DOHH2 (cell line): ENCODE data around the gene CUBN.

Experiments used
- H3F3A ChIP-seq: fragments of 200-600 bp; sonication (generic), shearing (Covaris generic); 2 replicates; pipeline ENCODE4 v1.6.0; 2016; ENCODE audit warnings: antibody characterized with exemption, mild to moderate bottlenecking; ENCODE audit not compliant: control insufficient read depth, insufficient read depth
- H3K27ac ChIP-seq: fragments of 200-600 bp; sonication (generic); 2 replicates; pipeline ENCODE4 v1.5.1; 2014; ENCODE audit warnings: low read depth, mild to moderate bottlenecking, low read length, moderate library complexity
- H3K27me3 ChIP-seq: fragments of 200-600 bp; sonication (generic); 2 replicates; pipeline ENCODE4 v1.6.1; 2014; ENCODE audit warnings: mild to moderate bottlenecking, low read length, mixed read lengths; ENCODE audit not compliant: control insufficient read depth
- H3K36me3 ChIP-seq: fragments of 200-600 bp; sonication (generic); 2 replicates; pipeline ENCODE4 v1.6.1; 2014; ENCODE audit warnings: mild to moderate bottlenecking, low read length, moderate library complexity, mixed read lengths; ENCODE audit not compliant: control insufficient read depth
- H3K4me1 ChIP-seq: fragments of 200-600 bp; sonication (generic); 2 replicates; pipeline ENCODE4 v1.6.1; 2014; ENCODE audit warnings: mild to moderate bottlenecking, low read length, mixed read lengths; ENCODE audit not compliant: control insufficient read depth
- H3K4me2 ChIP-seq: fragments of 200-600 bp; sonication (generic); 2 replicates; pipeline ENCODE4 v1.6.0; 2014; ENCODE audit warnings: mild to moderate bottlenecking, low read length, moderate library complexity
- H3K4me3 ChIP-seq: fragments of 200-600 bp; sonication (generic); 2 replicates; pipeline ENCODE4 v1.5.1; 2014; ENCODE audit warnings: mild to moderate bottlenecking, low read length, mixed read lengths
- H3K79me2 ChIP-seq: fragments of 200-600 bp; sonication (generic); 2 replicates; pipeline ENCODE4 v1.6.1; 2014; ENCODE audit warnings: mild to moderate bottlenecking, low read length, mixed read lengths; ENCODE audit not compliant: control insufficient read depth
- H3K9me2 ChIP-seq: fragments of 200-600 bp; sonication (generic); replicated peaks from 2 replicates; pipeline ENCODE4 v1.6.1; 2014; ENCODE audit warnings: mild to moderate bottlenecking, low read length, mixed read lengths; ENCODE audit not compliant: control insufficient read depth
- H3K9me3 ChIP-seq: fragments of 200-600 bp; sonication (generic); 2 replicates; pipeline ENCODE4 v1.6.1; 2014; ENCODE audit warnings: antibody characterized with exemption, low read length, mixed read lengths; ENCODE audit not compliant: control insufficient read depth, insufficient read depth
- H4K20me1 ChIP-seq: fragments of 200-600 bp; sonication (generic); 2 replicates; pipeline ENCODE4 v1.6.0; 2014; ENCODE audit warnings: low read depth, mild to moderate bottlenecking, antibody characterized with exemption, low read length, moderate library complexity; ENCODE audit not compliant: control insufficient read depth, insufficient read depth
- CTCF ChIP-seq: fragments of 200-600 bp; sonication (generic); IDR thresholded peaks from one replicate; pipeline ENCODE4 v1.5.1; 2014; ENCODE audit warnings: antibody characterized with exemption, mild to moderate bottlenecking, low read depth, low read length; ENCODE audit not compliant: poor library complexity, severe bottlenecking
- EZH2phosphoT487 ChIP-seq: fragments of 200-600 bp; sonication (generic); IDR thresholded peaks from 2 replicates; pipeline ENCODE4 v1.6.1; 2017; ENCODE audit warnings: borderline replicate concordance, mild to moderate bottlenecking, antibody characterized with exemption, low read length, moderate library complexity, mixed read lengths

CUBN gene

GRCh38 chr10:16905320-16905719 is 224.3 kb downstream of the CUBN start:
- Histone ChIP-seq H4K20me1 (no peaks in the 10 kb centered on the region), H3K79me2 (no peaks in the 10 kb centered on the region), H3K27me3 (no peaks in the 10 kb centered on the region), H3F3A (no peaks in the 10 kb centered on the region), H3K36me3 (no peaks in the 10 kb centered on the region), H3K9me3 (no peaks in the 10 kb centered on the region), H3K4me3 (no peak overlapping the region), H3K27ac (no peak overlapping the region), H3K4me1 (no peaks in the 10 kb centered on the region), H3K9me2 (no peaks in the 10 kb centered on the region), H3K4me2 (no peak overlapping the region)
- TF ChIP-seq CTCF (no peak), EZH2phosphoT487 (no peak)

GRCh38 chr10:16904639-16905061 is 225.0 kb downstream of the CUBN start:
- no peaks in the 10 kb centered on the region for H3K36me3 ChIP-seq
- no peaks in the 10 kb centered on the region for H3K27me3 ChIP-seq
- H3K79me2 ChIP-seq: no peaks in the 10 kb centered on the region
- H3K9me2 ChIP-seq: no peaks in the 10 kb centered on the region
- no peak overlapping the region for H3K27ac ChIP-seq
- TF ChIP-seq EZH2phosphoT487: no peak
- TF ChIP-seq CTCF: no peak
- H4K20me1 ChIP-seq: no peaks in the 10 kb centered on the region
- H3K4me3 ChIP-seq: no peak overlapping the region
- H3K4me2 ChIP-seq: no peak overlapping the region
- no peaks in the 10 kb centered on the region for H3F3A ChIP-seq
- no peaks in the 10 kb centered on the region for H3K4me1 ChIP-seq
- H3K9me3 ChIP-seq: no peaks in the 10 kb centered on the region

- H3K9me3 ChIP-seq: no peaks in the 10 kb centered on the region
- no peaks in the 10 kb centered on the region for H3K27me3 ChIP-seq
- H3K4me3 ChIP-seq: no peak overlapping the region
- no peaks in the 10 kb centered on the region for H4K20me1 ChIP-seq
- H3F3A ChIP-seq: no peaks in the 10 kb centered on the region
- no peak overlapping the region for H3K4me2 ChIP-seq
- H3K27ac ChIP-seq: no peak overlapping the region
- H3K36me3 ChIP-seq: no peaks in the 10 kb centered on the region
- H3K9me2 ChIP-seq: no peaks in the 10 kb centered on the region
- no peaks in the 10 kb centered on the region for H3K79me2 ChIP-seq
- no peaks in the 10 kb centered on the region for H3K4me1 ChIP-seq
- no peak for TF ChIP-seq EZH2phosphoT487
- no peak for TF ChIP-seq CTCF
These were observed 225.6 kb downstream of the CUBN start for GRCh38 chr10:16904049-16904448.

DNA sequence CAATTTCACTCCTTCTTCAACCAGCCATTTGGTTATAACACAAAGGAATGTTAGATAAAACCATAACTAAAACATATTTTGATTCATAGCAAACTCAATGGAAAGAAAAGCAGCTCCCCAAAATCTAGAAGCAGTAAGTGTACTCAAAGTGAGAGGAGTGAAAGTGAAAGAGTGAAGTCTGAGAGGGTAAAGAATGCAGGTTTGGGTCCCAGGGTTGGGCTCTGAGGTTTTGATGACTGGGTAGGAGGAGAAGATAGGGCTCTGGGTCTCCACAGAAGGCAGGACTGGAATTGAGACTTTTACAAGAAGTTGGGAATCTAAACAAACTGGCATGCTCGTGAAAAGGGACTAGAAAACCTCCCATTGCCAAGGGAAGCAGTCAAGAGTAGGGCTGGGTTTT is 227.0 kb downstream of the CUBN start:
- Histone ChIP-seq H3K9me2 (no peaks in the 10 kb centered on the region), H3K9me3 (no peaks in the 10 kb centered on the region), H3K36me3 (no peaks in the 10 kb centered on the region), H4K20me1 (no peaks in the 10 kb centered on the region), H3K4me2 (no peak overlapping the region), H3K4me3 (no peak overlapping the region), H3K79me2 (no peaks in the 10 kb centered on the region), H3K27me3 (no peaks in the 10 kb centered on the region), H3K4me1 (no peaks in the 10 kb centered on the region), H3F3A (no peaks in the 10 kb centered on the region), H3K27ac (no peak overlapping the region)
- no peak for TF ChIP-seq CTCF
- no peak for TF ChIP-seq EZH2phosphoT487
